NCI-H2107 (cell line): ENCODE data around the gene IFFO2.

Experiments used
- DNase-seq: peaks from one replicate; lab custom pipeline; 2025; lab: John Stamatoyannopoulos, UW

IFFO2 gene

GRCh38 chr1:18972531-18972930 lies 16.1 kb upstream of the IFFO2 start:
- DNase-seq, result no peak

GRCh38 chr1:18970762-18971161 lies 14.3 kb upstream of the IFFO2 start:
- no peak for DNase-seq

GRCh38 chr1:18970358-18970757 lies 13.9 kb upstream of the IFFO2 start:
- no peak for DNase-seq

DNA sequence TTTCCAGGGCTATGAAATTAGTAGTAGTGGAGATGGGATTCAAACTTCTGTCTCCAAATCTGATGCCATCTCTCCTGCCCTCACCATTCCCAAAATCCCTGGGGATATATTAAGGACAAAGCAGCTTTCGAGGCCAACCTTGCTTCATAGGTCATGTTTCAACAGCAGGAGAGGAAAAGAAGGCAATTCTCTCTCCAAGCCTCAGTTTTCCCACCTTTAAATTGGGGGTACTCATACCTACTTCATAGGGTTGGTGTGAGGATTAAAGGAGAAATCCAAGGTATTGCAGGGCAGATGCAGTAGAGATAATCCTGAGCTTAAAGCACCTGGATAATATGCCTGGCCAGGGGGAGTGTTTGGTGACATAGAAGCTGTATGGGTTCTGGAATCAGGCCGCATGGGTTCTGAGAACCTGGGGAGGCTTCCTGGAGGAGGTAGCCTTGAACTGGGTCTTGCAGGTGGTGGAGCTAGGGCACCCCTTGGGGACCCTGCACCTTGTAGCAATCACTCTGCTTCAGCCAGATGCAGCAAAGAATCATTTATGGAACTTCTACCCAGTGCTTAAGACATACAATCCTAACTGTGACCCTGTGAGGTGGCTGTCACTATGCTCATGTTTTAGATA lies 10.7 kb upstream of the IFFO2 start:
- no peak for DNase-seq

- no peak for DNase-seq
Measured at GRCh38 chr1:18965206-18966173, 9.0 kb upstream of the IFFO2 start.

GRCh38 chr1:18963968-18964367 lies 7.5 kb upstream of the IFFO2 start:
- no peak for DNase-seq

GRCh38 chr1:18962855-18963737 lies 6.6 kb upstream of the IFFO2 start:
- no peak for DNase-seq

DNA sequence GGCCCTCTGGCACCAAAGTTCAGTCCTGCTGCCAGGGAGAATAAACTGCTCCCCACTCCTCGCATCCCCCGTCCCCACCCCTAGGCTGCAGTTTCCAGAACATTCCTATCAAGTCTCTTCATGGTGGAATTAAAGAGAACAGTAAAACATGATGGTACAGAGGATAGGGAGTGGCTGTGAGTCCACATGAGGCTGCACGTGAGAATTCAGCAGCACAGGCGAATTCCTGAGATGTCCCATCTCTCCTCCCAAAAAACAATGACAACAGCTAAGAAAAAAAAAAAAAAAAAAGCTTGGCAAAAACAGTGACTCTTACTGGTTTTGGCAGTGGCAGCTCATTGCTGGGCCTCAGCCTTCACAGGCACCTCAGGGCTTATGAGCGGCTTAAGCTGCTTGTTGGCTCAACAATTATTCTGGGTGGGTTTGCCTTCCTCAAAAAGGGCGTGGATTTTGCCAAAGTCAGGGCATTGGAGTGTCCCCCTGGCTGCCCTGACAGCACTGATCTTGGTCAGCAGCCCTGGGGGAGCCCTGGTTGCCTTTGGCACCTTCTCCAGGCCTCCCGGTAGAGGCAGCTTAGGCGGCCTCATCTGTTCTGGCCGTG lies 5.7 kb upstream of the IFFO2 start:
- no peak for DNase-seq

DNA sequence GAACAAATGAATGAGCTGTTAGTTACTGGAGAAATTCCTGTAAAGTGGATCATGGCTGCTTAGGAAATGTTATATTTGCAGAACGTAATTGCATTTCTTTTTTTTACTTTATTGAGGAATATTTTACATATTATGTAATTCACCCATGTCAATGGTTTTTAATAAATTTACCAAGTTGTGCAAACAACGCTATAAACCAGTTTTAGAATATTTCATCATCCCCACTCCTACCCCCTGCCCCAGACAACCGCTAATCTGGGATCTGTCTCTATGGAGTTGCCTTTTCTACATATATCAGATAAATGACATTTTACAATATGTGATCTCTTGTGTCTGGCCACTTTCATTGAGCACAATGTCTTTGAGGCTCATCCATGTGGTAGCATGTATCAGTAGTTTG lies 4.3 kb upstream of the IFFO2 start:
- no peak for DNase-seq

GRCh38 chr1:18960409-18960808 lies 3.9 kb upstream of the IFFO2 start:
- no peak for DNase-seq

DNA sequence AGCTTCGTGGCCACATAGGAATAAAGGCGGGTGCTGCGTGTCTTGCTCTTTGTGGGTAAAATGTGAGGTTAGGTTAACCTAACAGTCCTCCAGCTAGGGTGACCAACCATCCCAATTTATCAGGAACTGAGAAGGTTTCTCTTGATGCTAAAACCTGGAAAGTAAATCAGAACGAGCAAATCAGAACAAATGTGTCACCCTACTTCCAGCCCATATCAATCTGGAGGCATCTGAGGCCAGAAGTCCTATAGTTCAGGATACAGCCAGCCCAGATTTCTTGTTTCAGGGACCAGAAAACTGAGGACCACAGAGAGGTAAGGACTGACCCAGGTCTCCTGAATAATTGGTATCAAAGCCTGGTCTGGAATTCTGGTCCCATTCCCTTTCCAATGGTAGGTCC lies 3.1 kb upstream of the IFFO2 start:
- no peak for DNase-seq

- no peak for DNase-seq
Measured at GRCh38 chr1:18957532-18958300, 1.2 kb upstream of the IFFO2 start.

- DNase-seq, result no peak
Measured at GRCh38 chr1:18957136-18957521, 653 bp upstream of the IFFO2 start.

DNA sequence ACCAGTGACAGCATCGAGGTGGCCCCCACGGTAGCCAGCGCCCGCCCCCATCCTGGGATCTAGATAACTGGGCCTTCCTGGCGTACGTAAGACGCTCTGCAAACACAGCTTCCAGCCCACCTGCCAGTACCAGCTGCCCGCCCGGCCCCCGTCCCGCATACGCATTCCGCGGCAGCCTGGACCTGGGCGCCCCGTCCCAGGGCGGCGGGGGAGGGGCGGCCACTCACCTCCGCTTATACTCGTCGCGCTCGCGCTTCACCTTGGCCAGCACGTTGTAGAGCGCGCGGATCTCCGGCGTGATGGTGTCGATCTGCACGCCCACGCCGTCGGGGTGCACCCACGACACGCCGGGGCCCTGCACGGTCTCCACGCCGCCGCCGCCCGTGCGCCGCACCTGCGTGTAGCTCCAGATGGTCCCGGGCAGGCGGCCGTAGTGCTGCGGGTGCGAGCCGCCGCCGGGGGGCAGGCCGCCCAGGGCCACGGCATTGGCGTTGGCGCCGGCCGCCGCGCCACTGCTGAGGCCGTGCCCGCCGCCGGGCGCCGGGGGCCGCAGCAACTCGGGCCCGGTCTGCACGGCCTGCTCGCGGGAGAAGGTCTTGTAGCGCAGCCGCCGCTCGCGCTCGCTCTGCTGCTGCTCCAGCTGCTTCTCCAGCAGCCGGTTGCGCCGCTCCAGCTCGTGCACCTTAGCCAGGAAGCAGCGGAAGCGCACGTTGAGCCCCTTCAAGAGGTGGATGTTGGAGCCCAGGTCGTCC lies 859 bp downstream of the IFFO2 start:
- DNase-seq, result no peak

- no peak for DNase-seq
Measured at GRCh38 chr1:18955131-18955440, 1.4 kb downstream of the IFFO2 start.

DNA sequence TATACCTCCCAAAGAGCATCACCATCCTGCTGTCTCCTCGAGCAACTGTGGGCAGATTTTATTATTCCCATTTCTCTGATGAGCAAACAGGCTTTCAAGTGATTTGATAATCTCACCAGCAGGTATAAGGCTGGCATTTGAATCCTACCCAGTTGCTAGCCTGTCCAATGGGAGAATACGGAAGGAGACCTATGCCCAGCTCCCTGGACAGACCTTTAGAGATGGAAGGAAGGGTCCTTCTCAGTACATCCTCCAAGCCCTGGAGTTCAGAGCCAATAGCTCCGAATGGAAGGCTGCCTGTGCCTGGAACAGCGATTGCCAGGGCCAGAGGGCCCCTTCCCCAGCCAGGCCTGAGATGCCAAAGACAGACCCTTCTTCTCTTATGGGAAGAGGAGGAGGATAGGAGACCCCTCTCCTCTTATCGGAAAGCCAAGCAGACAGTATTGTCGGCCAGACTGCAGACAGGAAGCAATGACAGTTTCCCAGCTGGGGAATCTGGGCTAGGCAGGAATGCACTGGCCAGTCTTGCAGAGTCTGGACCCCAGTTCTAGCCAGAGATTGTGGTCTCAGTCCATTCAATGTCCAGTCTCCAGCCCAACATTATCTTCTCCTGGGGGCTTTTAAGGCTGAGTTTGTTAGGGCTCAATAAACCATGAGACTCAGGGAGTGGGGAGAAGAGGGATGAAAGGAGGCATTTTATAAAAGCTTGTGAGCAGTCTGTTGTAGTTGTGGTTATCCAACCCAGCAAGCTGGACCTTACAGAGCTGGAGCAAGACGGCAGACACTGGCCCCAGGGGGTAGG lies 2.0 kb downstream of the IFFO2 start:
- no peak for DNase-seq

- DNase-seq, result no peak
Measured at GRCh38 chr1:18953731-18954231, 2.7 kb downstream of the IFFO2 start.

- DNase-seq, result no peak
Measured at GRCh38 chr1:18951818-18952391, 4.6 kb downstream of the IFFO2 start.

- no peak for DNase-seq
Measured at GRCh38 chr1:18951416-18951815, 5.1 kb downstream of the IFFO2 start.
